ENCODE results near the gene MEGF8. TPM values are rescaled to one million over a fixed set of nuclear protein-coding genes. Genes with fewer than 3 reads are reported as not detected.
A peak's percentile ranks its signal among the peaks of the same experiment; 100 is the strongest.

The MEGF8 gene
- total and polyA plus RNA-seq, 10 of the 15 experiments (the other 5 are each of a cell fraction or from before 2014, with no cell fraction given), result 0.43 to 12.8 (median 2.7) TPM

GRCh38 chr19:42407085-42407815, 81.8 kb downstream of the MEGF8 start (continued):
- no peak for TF ChIP-seq E2F8 (IDR thresholded peaks at IDR 0.05; ENCODE audit: low read depth, partially characterized antibody)
- no peak for TF ChIP-seq NBN (IDR thresholded peaks at IDR 0.05)
- no peak for TF ChIP-seq MLLT1 (IDR thresholded peaks at IDR 0.05)
- TF ChIP-seq STAT3 (IDR thresholded peaks at IDR 0.05; ENCODE audit: low read depth, low read length), result no peak

GRCh38 chr19:42407816-42408175, 82.4 kb downstream of the MEGF8 start:
- SMC1A ChIA-PET (ENCODE audit: uncharacterized antibody, unreplicated experiment), result no interaction called here
- BruUV-seq (replicated peaks), result no TSS peak
- intact Hi-C loops (cut with micrococcal nuclease; ENCODE audit: unreplicated experiment), result no loop called here
- RAD21 ChIA-PET (ENCODE audit: unreplicated experiment), result no interaction called here
- no peak for DNase-seq (ENCODE audit: low read depth, low spot score)
- Histone ChIP-seq H3K79me2 (ENCODE audit: control insufficient read depth, insufficient read depth, low read length) (no peaks in the 10 kb centered on the region), H4K20me1 (ENCODE audit: control insufficient read depth, insufficient read depth) (no peaks in the 10 kb centered on the region), H3K36me3 (ENCODE audit: control insufficient read depth in 2 of 2, insufficient read depth in 2 of 2, low read length in 1 of 2) (peaks cover 5% of the 10 kb centered on the region in 2 experiments; a peak in 3 of 4 replicates), H2AFZ (ENCODE audit: control insufficient read depth, low read depth, low read length) (no peak overlapping the region), H3K9ac (ENCODE audit: control insufficient read depth, insufficient read depth, low read length) (no peak overlapping the region), H3K27ac (ENCODE audit: control insufficient read depth, insufficient read depth) (no peak overlapping the region), H3K9me3 (replicated peaks; ENCODE audit: control insufficient read depth, insufficient read depth, low read length) (no peaks in the 10 kb centered on the region), H3K27me3 (replicated peaks in 1 of 2; ENCODE audit: control insufficient read depth in 2 of 2, insufficient read depth in 2 of 2, low read length in 1 of 2) (no peaks in the 10 kb centered on the region), H3K4me2 (ENCODE audit: control insufficient read depth, insufficient read depth) (no peak overlapping the region), H3K4me1 (ENCODE audit: control insufficient read depth, insufficient read depth, low read length) (no peaks in the 10 kb centered on the region), H3K4me3 (no peak overlapping the region)
- peak; percentile 6; the same call in 1 of the 2 replicates for TF ChIP-seq POLR2A (IDR thresholded peaks at IDR 0.05; ENCODE audit: low read depth, low read length)
- no peak for TF ChIP-seq ZSCAN29 (IDR thresholded peaks at IDR 0.05)
- no peak for TF ChIP-seq TAF1 (IDR thresholded peaks at IDR 0.05; ENCODE audit: borderline replicate concordance, low read depth, low read length)
- TF ChIP-seq ZNF24 (IDR thresholded peaks at IDR 0.05), result no peak
- TF ChIP-seq MAX (IDR thresholded peaks at IDR 0.05; ENCODE audit: low read depth, low read length), result no peak
- TF ChIP-seq WRNIP1 (IDR thresholded peaks at IDR 0.05; ENCODE audit: borderline replicate concordance, low read depth, low read length), result no peak
- 92% methylated on average over 10 of the region's 10 CpGs for WGBS (ENCODE audit: insufficient coverage, insufficient replicate concordance, low lambda C conversion rate, missing lambda C conversion rate)
- CTCF ChIA-PET, result interaction anchor here (1.0 to 1.1 kb wide), 2 partner anchors 8 to 13 kb away, joined by 3 read pairs; no protein-coding TSS in a partner anchor
- no peak for FAIRE-seq
- POLR2A ChIA-PET, result interaction anchor here (1.3 kb wide), 1 partner anchor 16 kb away, joined by 3 read pairs; no protein-coding TSS in a partner anchor
- in situ Hi-C loops (cut with MboI), result no loop called here
- ATAC-seq, result no peak

Measured in GM12878 (cell line).